Measurements from ENCODE around the gene SMIM5. TPM values are rescaled to one million over a fixed set of nuclear protein-coding genes. Genes with fewer than 3 reads are reported as not detected.

SMIM5 gene
- polyA plus RNA-seq, 3 donors = 0.15 to 3.3 (median 0.43) TPM

DNA sequence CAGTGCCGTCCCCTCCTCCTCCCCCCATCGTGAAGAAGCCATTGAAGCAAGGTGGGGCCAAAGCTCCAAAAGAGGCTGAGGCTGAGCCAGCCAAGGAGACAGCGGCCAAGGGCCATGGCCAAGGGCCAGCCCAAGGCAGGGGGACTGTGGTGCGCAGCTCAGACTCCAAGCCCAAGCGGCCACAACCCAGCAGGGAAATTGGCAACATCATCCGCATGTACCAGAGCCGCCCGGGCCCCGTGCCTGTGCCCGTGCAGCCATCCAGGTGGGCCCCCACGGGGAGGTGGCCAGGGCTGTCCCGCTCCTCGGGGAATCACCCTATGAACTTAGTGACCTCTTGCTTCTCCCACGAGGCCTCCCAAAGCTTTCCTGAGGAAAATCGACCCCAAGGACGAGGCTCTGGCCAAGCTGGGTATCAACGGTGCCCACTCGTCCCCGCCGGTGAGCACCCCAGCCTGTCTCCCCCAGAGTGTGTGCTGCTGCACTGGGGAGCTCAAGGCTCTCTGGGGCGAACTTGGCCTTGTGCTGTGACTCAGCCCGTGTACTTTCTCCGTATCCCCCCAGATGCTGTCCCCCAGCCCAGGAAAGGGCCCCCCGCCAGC, 16.6 kb upstream of the SMIM5 start:
- Mint-ChIP-seq H3K36me3 (peaks cover 58 to 91% of the 10 kb centered on the region in 2 donors), H3K4me1 (no peaks in the 10 kb centered on the region), H3K27ac (peak overlapping the region in 1 of 7 donors; percentile 10), H3K9me3 (no peaks in the 10 kb centered on the region), H3K4me3 (no peak overlapping the region), H3K27me3 (ENCODE audit: low read depth in 3 of 3) (peaks cover 0 to 2% (median 0%) of the 10 kb centered on the region in 3 donors)
- no peak overlapping the region for H3K4me2 ChIP-seq (replicated peaks; ENCODE audit: extremely low read depth, low read length, poor library complexity, severe bottlenecking)
- no peaks in the 10 kb centered on the region for H4K20me1 ChIP-seq (ENCODE audit: insufficient read depth, low read length)
- TF ChIP-seq, protein P1, sequence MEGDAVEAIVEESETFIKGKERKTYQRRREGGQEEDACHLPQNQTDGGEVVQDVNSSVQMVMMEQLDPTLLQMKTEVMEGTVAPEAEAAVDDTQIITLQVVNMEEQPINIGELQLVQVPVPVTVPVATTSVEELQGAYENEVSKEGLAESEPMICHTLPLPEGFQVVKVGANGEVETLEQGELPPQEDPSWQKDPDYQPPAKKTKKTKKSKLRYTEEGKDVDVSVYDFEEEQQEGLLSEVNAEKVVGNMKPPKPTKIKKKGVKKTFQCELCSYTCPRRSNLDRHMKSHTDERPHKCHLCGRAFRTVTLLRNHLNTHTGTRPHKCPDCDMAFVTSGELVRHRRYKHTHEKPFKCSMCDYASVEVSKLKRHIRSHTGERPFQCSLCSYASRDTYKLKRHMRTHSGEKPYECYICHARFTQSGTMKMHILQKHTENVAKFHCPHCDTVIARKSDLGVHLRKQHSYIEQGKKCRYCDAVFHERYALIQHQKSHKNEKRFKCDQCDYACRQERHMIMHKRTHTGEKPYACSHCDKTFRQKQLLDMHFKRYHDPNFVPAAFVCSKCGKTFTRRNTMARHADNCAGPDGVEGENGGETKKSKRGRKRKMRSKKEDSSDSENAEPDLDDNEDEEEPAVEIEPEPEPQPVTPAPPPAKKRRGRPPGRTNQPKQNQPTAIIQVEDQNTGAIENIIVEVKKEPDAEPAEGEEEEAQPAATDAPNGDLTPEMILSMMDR (IDR thresholded peaks at IDR 0.05) = no peak
- no peaks in the 10 kb centered on the region for H3K9me3 ChIP-seq (replicated peaks in 1 of 2; ENCODE audit: control insufficient read depth in 1 of 2, insufficient read depth in 1 of 2, low read length in 2 of 2)
- WGBS (ENCODE audit: insufficient coverage) = 91% methylated on average over 23 of the region's 24 CpGs
- H3K36me3 ChIP-seq (replicated peaks in 1 of 2; ENCODE audit: control insufficient read depth in 1 of 2, insufficient read depth in 2 of 2, low read length in 2 of 2) = peaks cover 96 to 100% of the 10 kb centered on the region in 2 donors
- no peak overlapping the region for H3K27ac ChIP-seq (ENCODE audit: low read depth in 1 of 2, low read length in 2 of 2)
- no peaks in the 10 kb centered on the region for H3K27me3 ChIP-seq (ENCODE audit: control insufficient read depth in 2 of 2, insufficient read depth in 2 of 2, low read length in 2 of 2)
- H3K4me1 ChIP-seq (ENCODE audit: control insufficient read depth in 1 of 2, insufficient read depth in 2 of 2, low read length in 2 of 2) = no peaks in the 10 kb centered on the region
- no peak overlapping the region for H3K9ac ChIP-seq (ENCODE audit: insufficient read depth, low read length, poor library complexity, severe bottlenecking)
- intact Hi-C loops (cut with micrococcal nuclease) = no loop called here
- no peaks in the 10 kb centered on the region for H3K79me2 ChIP-seq (ENCODE audit: insufficient read depth, low read length)
- no peak overlapping the region for H3K4me3 ChIP-seq (replicated peaks in 1 of 3; ENCODE audit: low read depth in 2 of 3, low read length in 3 of 3)
- no peak overlapping the region for H2AFZ ChIP-seq (ENCODE audit: insufficient read depth, low read depth, low read length, poor library complexity, severe bottlenecking)
- no peak for DNase-seq

DNA sequence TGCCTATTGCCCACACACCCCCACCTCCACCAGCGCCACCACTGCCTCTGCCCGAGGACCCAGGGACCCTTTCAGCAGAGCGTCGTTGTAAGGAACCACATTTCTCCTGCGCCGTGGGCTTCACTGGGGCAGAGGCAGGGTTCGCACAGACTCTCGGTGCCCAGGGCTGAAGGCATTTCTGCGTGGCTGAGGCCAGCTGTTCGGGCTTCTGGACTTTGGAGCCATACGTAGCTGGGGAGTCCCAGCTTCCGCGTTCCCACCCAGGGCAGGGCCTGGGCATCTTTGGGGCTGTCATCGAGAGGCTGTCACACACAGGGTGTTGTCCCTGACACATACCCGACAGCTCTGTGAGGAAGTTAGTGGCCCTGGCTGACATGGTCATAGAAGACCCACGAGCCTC, 16.0 kb upstream of the SMIM5 start:
- intact Hi-C loops (cut with micrococcal nuclease) = no loop called here
- H3K27ac ChIP-seq (ENCODE audit: low read depth in 1 of 2, low read length in 2 of 2) = no peak overlapping the region
- Mint-ChIP-seq H3K9me3 (no peaks in the 10 kb centered on the region), H3K27me3 (ENCODE audit: low read depth in 3 of 3) (peaks cover 0 to 2% (median 0%) of the 10 kb centered on the region in 3 donors), H3K4me3 (no peak overlapping the region), H3K4me1 (no peaks in the 10 kb centered on the region), H3K36me3 (peaks cover 57 to 91% of the 10 kb centered on the region in 2 donors), H3K27ac (no peak overlapping the region)
- no peak overlapping the region for H3K9ac ChIP-seq (ENCODE audit: insufficient read depth, low read length, poor library complexity, severe bottlenecking)
- TF ChIP-seq, protein P1 (IDR thresholded peaks at IDR 0.05) = no peak
- 99% methylated on average over 15 of the region's 16 CpGs for WGBS (ENCODE audit: insufficient coverage)
- H4K20me1 ChIP-seq (ENCODE audit: insufficient read depth, low read length) = no peaks in the 10 kb centered on the region
- no peak for DNase-seq
- peaks cover 96 to 100% of the 10 kb centered on the region in 2 donors for H3K36me3 ChIP-seq (replicated peaks in 1 of 2; ENCODE audit: control insufficient read depth in 1 of 2, insufficient read depth in 2 of 2, low read length in 2 of 2)
- H3K79me2 ChIP-seq (ENCODE audit: insufficient read depth, low read length) = no peaks in the 10 kb centered on the region
- no peak overlapping the region for H3K4me2 ChIP-seq (replicated peaks; ENCODE audit: extremely low read depth, low read length, poor library complexity, severe bottlenecking)
- H3K27me3 ChIP-seq (ENCODE audit: control insufficient read depth in 2 of 2, insufficient read depth in 2 of 2, low read length in 2 of 2) = no peaks in the 10 kb centered on the region
- no peak overlapping the region for H3K4me3 ChIP-seq (replicated peaks in 1 of 3; ENCODE audit: low read depth in 2 of 3, low read length in 3 of 3)
- H3K9me3 ChIP-seq (replicated peaks in 1 of 2; ENCODE audit: control insufficient read depth in 1 of 2, insufficient read depth in 1 of 2, low read length in 2 of 2) = no peaks in the 10 kb centered on the region
- H3K4me1 ChIP-seq (ENCODE audit: control insufficient read depth in 1 of 2, insufficient read depth in 2 of 2, low read length in 2 of 2) = no peaks in the 10 kb centered on the region
- no peak overlapping the region for H2AFZ ChIP-seq (ENCODE audit: insufficient read depth, low read depth, low read length, poor library complexity, severe bottlenecking)

All from CD14-positive monocyte (primary cell).